ENCODE measurements around the gene PRLH.
"Not testable (repeated sequence)": the region's sequence is repeated elsewhere in the genome, so short reads cannot be mapped to it uniquely, and the experiment has no call there.

DNA sequence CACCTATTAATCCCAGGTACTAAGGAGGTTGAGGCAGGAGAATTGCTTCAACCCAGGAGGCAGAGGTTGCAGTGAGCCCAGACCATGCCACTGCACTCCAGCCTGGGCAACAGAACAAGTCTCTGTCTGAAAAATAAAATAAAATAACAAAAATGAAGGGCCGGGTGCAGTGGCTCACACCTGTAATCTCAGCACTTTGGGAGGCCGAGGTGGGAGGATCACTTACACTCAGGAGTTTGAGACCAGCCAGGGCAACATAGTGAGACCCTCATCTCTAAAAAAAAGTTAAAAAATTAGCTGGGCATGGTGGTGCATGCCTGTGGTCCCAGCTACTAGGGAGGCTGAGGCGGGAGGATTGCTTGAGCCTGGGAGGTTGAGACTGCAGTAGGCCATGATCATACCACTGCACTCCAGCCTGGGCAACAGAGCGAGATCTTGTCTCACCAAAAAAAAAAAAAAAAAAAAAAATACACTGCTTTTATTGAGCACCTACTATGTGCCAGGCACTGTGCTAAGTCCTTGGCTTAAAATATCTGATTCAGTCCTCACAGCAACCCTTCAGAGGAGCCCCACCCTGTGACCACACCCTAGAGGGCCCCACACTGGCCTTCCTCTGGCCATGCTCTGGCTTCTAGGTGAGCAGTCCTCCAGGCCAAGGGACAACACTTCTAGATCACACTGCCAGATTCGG is 29.6 kb downstream of the PRLH start:
- TF ChIP-seq, protein P1, sequence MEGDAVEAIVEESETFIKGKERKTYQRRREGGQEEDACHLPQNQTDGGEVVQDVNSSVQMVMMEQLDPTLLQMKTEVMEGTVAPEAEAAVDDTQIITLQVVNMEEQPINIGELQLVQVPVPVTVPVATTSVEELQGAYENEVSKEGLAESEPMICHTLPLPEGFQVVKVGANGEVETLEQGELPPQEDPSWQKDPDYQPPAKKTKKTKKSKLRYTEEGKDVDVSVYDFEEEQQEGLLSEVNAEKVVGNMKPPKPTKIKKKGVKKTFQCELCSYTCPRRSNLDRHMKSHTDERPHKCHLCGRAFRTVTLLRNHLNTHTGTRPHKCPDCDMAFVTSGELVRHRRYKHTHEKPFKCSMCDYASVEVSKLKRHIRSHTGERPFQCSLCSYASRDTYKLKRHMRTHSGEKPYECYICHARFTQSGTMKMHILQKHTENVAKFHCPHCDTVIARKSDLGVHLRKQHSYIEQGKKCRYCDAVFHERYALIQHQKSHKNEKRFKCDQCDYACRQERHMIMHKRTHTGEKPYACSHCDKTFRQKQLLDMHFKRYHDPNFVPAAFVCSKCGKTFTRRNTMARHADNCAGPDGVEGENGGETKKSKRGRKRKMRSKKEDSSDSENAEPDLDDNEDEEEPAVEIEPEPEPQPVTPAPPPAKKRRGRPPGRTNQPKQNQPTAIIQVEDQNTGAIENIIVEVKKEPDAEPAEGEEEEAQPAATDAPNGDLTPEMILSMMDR (IDR thresholded peaks at IDR 0.05; ENCODE audit: low read depth, low read length) = not testable (repeated sequence)
- not testable (repeated sequence) for TF ChIP-seq EZH2phosphoT487 (IDR thresholded peaks at IDR 0.05; ENCODE audit: low read depth)

Measured in OCI-LY3 (cell line).